ENCODE results near the gene FAM184A. TPM values are rescaled to one million over a fixed set of nuclear protein-coding genes. Genes with fewer than 3 reads are reported as not detected.
A peak's percentile ranks its signal among the peaks of the same experiment; 100 is the strongest.

FAM184A gene
- total and polyA plus RNA-seq, 2 donors (not counting 3 experiments of a cell fraction or from before 2014, with no cell fraction given) = 0.04 to 0.84 TPM

GRCh38 chr6:118970866-118971265 lies 107.6 kb downstream of the FAM184A start:
- H3K27me3 ChIP-seq (ENCODE audit: control insufficient read depth in 2 of 2, insufficient read depth in 2 of 2, low read length in 2 of 2) = no peaks in the 10 kb centered on the region
- no peak overlapping the region for H3K9ac ChIP-seq (replicated peaks; ENCODE audit: extremely low read depth, insufficient read depth, low read length)
- TF ChIP-seq CTCF (IDR thresholded peaks at IDR 0.05; ENCODE audit: extremely low read depth in 1 of 2, insufficient read depth in 1 of 2, low read depth in 1 of 2, low read length in 2 of 2) = no peak
- intact Hi-C loops (cut with micrococcal nuclease) = loop anchor here (5.0 kb wide), 1 partner anchor 66 kb away; no protein-coding TSS in a partner anchor
- DNase-seq (ENCODE audit: low read depth, low spot score) = no peak
- no peak overlapping the region for H3K4me3 ChIP-seq (replicated peaks in 1 of 3; ENCODE audit: insufficient read depth in 1 of 3, low read depth in 1 of 3, low read length in 3 of 3)
- no peaks in the 10 kb centered on the region for H4K20me1 ChIP-seq (replicated peaks; ENCODE audit: control insufficient read depth, extremely low read depth, insufficient read depth, low read length)
- BruUV-seq (replicated peaks) = no TSS peak
- no peaks in the 10 kb centered on the region for H3K79me2 ChIP-seq (ENCODE audit: control insufficient read depth, insufficient read depth, low read length)
- no peak overlapping the region for H2AFZ ChIP-seq (ENCODE audit: low read depth, low read length)
- H3K4me2 ChIP-seq (ENCODE audit: insufficient read depth, low read length) = no peak overlapping the region
- H3K27ac ChIP-seq (ENCODE audit: insufficient read depth, low read depth, low read length) = no peak overlapping the region
- FAIRE-seq = no peak
- dilution Hi-C loops (cut with MboI; ENCODE audit: extremely low pct_ligation_motif_present, low sequenced_read_pairs) = no loop called here
- H3K9me1 ChIP-seq (replicated peaks; ENCODE audit: control insufficient read depth, extremely low read depth, insufficient read depth, low read length) = no peaks in the 10 kb centered on the region
- no peaks in the 10 kb centered on the region for H3K36me3 ChIP-seq (ENCODE audit: control insufficient read depth in 2 of 2, extremely low read depth in 1 of 2, insufficient read depth in 2 of 2, low read length in 2 of 2)
- POLR2A ChIA-PET = no interaction called here
- CTCF ChIA-PET = interaction anchor here (1.5 to 12.7 kb wide), 2 partner anchors 12 to 139 kb away, joined by 3 to 410 read pairs; no protein-coding TSS in a partner anchor
- no peaks in the 10 kb centered on the region for H3K9me3 ChIP-seq (replicated peaks; ENCODE audit: control insufficient read depth, insufficient read depth, low read length)
- H3K4me1 ChIP-seq (ENCODE audit: control insufficient read depth, extremely low read depth, insufficient read depth, low read length) = no peaks in the 10 kb centered on the region

GRCh38 chr6:118968416-118968815 lies 110.0 kb downstream of the FAM184A start:
- H3K9me3 ChIP-seq (replicated peaks; ENCODE audit: control insufficient read depth, insufficient read depth, low read length) = no peaks in the 10 kb centered on the region
- H3K4me2 ChIP-seq (ENCODE audit: insufficient read depth, low read length) = no peak overlapping the region
- FAIRE-seq (peak; percentile 63), DNase-seq (ENCODE audit: low read depth, low spot score) (peak; percentile 44)
- POLR2A ChIA-PET = no interaction called here
- BruUV-seq (replicated peaks) = no TSS peak
- no peaks in the 10 kb centered on the region for H3K27me3 ChIP-seq (ENCODE audit: control insufficient read depth in 2 of 2, insufficient read depth in 2 of 2, low read length in 2 of 2)
- CTCF ChIA-PET = interaction anchor here (0.8 to 12.7 kb wide), 10 partner anchors 10 to 161 kb away, joined by 3 to 410 read pairs (median 4); partner anchors contain the start of gene FAM184A
- TF ChIP-seq POLR2A (IDR thresholded peaks at IDR 0.05; ENCODE audit: low read depth, low read length) (no peak), MYC (IDR thresholded peaks at IDR 0.05; ENCODE audit: low read depth, low read length) (no peak), EZH2 (IDR thresholded peaks at IDR 0.05; ENCODE audit: borderline replicate concordance, low read depth, low read length, severe bottlenecking) (no peak), CTCF (IDR thresholded peaks at IDR 0.05; ENCODE audit: extremely low read depth in 1 of 2, insufficient read depth in 1 of 2, low read depth in 1 of 2, low read length in 2 of 2) (peak; percentile 7 to 28), JUN (IDR thresholded peaks at IDR 0.05; ENCODE audit: borderline replicate concordance, insufficient read depth, insufficient read length, low read depth) (no peak), GATA2 (IDR thresholded peaks at IDR 0.05; ENCODE audit: insufficient read depth, insufficient read length, low read depth, low read length) (no peak), MAX (IDR thresholded peaks at IDR 0.05; ENCODE audit: insufficient read depth, insufficient read length) (no peak), POLR2AphosphoS5 (IDR thresholded peaks at IDR 0.05; ENCODE audit: insufficient read depth, low read depth, low read length) (no peak)
- dilution Hi-C loops (cut with MboI; ENCODE audit: extremely low pct_ligation_motif_present, low sequenced_read_pairs) (no loop called here), intact Hi-C loops (cut with micrococcal nuclease) (loop anchor here (1.0 kb wide), 1 partner anchor 142 kb away; no protein-coding TSS in a partner anchor)
- H3K36me3 ChIP-seq (ENCODE audit: control insufficient read depth in 2 of 2, extremely low read depth in 1 of 2, insufficient read depth in 2 of 2, low read length in 2 of 2) = no peaks in the 10 kb centered on the region
- H3K79me2 ChIP-seq (ENCODE audit: control insufficient read depth, insufficient read depth, low read length) = no peaks in the 10 kb centered on the region
- no peak overlapping the region for H3K9ac ChIP-seq (replicated peaks; ENCODE audit: extremely low read depth, insufficient read depth, low read length)
- H3K9me1 ChIP-seq (replicated peaks; ENCODE audit: control insufficient read depth, extremely low read depth, insufficient read depth, low read length) = no peaks in the 10 kb centered on the region
- H3K4me1 ChIP-seq (ENCODE audit: control insufficient read depth, extremely low read depth, insufficient read depth, low read length) = no peaks in the 10 kb centered on the region
- H4K20me1 ChIP-seq (replicated peaks; ENCODE audit: control insufficient read depth, extremely low read depth, insufficient read depth, low read length) = no peaks in the 10 kb centered on the region
- H2AFZ ChIP-seq (ENCODE audit: low read depth, low read length) = no peak overlapping the region
- no peak overlapping the region for H3K4me3 ChIP-seq (replicated peaks in 1 of 3; ENCODE audit: insufficient read depth in 1 of 3, low read depth in 1 of 3, low read length in 3 of 3)
- H3K27ac ChIP-seq (ENCODE audit: insufficient read depth, low read depth, low read length) = no peak overlapping the region

All from endothelial cell of umbilical vein (primary cell).